HT-29 (cell line): ENCODE measurements around the gene NPHP4. TPM values are rescaled to one million over a fixed set of nuclear protein-coding genes. Genes with fewer than 3 reads are reported as not detected.

Experiments used
- DNase-seq: peaks from one replicate; pipeline ENCODE4 v3.0.0-alpha.2; 2015; ENCODE audit warnings: low spot score
- total RNA-seq: library from RNA; depleted of rRNA; stranded (reverse); fragments of >200 nt; shearing (Covaris generic); gene quantifications from 2 replicates; pipeline ENCODE4 v1.2.3, GENCODE V29; 2014; rRNA removed

The NPHP4 gene
- total RNA-seq = 11.0 and 15.8 TPM in 2 replicates

DNA sequence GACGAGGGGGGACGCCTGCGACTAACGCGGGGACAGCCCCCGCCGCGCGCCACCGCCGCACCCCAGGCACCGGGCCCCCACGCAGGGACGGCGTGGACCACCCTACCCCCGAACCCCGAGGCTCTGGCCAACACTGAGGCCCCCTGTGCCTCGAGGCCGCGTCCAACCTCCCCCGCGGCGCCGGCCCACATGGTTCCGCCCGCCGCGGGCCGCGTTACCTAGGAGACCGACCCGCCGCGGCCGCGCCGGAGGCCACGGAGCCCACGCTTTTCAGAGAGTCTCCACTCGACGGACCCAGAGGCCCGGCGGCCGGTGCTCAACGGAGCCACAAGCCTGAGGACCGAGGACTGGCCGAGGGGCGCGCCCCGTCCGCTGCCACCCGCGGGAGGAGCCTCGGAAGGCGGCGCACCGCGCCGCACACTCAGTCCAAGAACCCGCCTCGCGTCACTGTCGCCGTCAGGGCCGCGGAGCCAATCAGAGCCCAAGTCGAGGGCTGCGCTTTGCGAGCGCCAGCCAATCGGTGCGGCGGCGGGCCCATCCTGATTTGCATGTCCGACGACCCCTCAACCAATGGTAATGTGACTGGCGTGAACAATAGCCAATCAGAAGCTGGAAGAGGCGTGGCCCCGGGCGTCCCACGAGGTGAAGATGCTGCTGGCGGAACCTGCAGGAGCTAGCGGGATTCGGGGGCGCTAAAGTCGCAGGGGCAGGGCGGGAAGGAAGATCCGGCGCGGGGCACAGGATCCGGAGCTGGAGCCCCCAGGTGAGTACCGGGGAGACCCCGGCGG, at the start of gene NPHP4:
Gene NPHP4 (minus strand): TSS at position 400 of the 788 bp plus-strand sequence. CDS start 6,136 bp downstream, outside the sequence.
- peak; percentile 97 for DNase-seq

DNA sequence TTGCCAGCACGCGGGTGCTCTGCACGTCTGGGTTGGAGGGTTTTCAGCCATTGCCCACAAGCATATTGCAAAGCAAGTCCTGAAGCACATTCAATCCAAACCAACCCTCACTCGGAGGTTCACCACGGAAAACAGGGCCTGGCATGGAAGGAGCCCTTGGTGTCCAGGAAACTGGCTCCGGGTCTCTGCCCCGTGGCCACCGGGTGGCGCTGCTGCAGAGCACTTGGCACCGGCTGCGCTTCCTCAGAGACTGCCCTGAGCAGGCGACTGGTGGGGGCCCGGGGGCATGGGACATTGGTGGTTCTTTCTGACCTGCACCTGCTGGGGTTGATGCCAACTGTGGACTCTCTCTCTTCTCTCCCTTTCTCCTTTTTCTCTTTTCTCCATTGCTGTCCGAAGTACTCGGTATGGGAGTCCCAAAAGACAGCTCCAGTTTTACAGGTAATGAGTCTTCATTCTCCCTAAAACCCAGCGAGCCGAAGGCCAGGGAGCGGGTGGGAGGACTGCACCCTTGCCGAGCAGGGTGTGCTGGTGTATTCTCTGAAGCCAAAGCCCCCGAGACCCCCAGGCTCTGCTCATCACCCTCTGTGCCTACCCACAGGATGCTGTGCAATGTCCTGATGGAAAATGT, 49.3 kb upstream of the NPHP4 start:
- peak; percentile 30 for DNase-seq

DNA sequence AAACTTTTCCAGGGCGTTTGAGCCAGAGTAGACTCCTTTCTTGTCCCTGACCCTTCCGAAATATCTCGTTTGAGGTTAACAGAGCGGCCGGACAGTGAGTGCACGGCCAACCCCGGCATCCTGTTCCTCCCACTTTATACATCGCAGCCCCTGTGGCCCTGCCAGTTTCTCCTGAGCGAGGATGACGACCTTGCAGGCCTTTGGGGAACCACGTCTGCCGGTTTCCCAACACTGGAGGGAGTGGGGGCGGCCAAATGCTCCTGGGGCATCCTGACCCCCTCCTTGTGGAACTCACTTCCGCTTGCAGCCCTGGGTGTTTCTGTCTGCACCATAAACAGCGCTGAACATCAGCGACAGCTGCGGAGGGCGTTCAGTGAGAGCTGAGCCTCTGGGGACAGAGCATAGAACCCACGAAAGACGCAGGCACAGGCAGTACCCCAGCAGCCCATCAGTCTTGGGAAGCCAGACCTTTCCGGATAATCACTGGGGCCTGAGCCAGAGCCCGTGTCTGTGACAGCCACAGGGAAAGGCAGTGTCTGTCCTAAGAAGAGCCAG, 48.7 kb upstream of the NPHP4 start:
- DNase-seq = no peak

DNA sequence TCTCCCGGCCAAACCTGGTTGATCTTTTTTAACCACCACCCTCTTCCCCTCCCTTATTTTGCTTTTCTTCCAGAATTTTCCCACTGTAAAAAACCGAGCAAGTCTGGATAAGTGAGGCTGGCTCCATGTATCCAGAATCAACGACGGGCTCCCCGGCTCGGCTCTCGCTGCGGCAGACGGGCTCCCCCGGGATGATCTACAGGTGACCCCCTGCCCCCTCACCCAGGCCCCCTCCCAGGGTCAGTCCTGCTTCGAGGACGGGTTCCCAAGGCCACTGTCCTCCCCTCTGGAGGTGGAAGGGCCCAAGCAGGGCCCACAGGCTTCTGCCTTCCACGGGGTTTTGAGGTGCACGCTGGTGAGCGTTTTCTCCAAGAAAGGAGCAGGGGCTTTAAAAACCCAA, 48.2 kb upstream of the NPHP4 start:
- DNase-seq = no peak

DNA sequence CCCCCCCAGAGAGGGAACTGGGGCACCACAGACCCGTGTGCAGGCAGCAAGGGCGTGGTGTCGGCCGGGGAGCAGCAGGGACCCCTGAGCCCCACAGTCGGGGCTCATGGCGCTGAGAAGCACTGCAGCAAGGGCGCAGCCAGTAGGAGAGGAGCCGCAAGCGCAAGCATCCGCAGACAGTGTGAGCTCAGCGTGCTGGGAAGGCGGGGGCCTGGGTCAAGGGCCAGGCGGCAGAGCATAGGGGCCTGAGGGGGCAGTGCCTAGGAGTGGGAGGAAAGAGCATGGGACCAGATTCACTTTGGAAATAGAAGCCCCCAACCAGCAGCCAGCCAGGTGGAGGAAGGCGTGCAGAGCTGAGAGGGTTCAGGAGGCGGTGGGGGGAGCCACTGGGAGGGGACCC, 46.8 kb upstream of the NPHP4 start:
- no peak for DNase-seq

DNA sequence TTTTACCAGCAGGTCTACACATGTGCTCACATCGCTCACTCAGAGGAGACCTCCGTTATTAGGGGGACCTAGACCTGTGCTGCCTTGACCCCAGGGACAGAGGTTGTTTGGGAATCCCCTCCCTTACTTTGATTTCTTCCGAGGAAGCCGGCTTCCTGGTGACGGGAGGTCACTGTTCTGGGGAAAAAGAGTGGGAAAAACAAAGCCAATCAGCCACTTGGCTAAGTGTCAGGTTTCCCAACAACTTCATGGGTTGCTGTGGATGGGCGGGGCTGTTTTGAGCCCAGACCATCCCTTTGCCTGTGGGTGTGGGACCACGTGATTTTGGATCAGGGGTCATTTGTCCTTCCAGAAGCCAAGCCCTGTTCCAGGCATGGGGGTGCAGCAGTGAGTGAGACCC, 46.4 kb upstream of the NPHP4 start:
- no peak for DNase-seq

DNA sequence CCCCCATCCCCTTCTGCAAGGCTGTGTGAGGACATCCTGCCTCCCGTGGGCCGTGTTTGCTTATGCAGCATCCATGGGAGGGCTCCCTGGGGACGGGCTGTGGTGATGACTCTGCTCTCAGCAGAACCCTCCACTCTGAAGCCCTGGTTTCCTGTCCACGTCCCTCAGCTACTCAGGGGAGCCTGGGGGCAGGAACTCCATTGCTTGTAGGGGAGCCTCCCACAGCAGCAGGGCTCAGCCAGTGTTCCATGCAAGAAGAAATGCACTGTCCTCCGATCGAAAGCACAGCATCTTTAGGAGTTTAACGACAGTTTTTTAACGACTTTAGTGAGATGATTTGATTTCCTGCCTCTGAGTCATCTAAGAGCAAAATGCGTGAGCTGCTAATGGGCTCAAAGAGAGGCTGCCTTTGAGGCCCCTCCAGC, 45.1 kb upstream of the NPHP4 start:
- DNase-seq = no peak

DNA sequence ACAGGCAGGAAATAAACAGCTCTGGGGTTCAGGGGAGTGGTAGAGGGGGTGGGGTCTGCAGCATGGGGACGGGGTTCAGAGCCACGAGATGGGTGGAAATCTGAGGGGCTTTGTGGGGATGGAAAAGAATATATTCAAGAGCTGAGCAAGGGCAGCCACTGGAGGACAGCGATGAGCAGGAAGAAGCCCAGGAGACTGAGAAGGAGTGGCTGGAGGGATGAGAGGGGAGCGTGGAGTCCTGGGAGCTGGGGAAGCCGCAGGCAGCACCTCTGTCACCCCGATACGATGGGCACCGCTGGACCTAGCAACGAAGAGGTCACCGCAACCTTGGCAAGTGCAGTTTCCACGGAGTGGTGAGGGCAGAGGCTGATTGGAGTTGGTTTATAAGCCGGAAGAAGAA, 43.5 kb upstream of the NPHP4 start:
- DNase-seq = no peak

DNA sequence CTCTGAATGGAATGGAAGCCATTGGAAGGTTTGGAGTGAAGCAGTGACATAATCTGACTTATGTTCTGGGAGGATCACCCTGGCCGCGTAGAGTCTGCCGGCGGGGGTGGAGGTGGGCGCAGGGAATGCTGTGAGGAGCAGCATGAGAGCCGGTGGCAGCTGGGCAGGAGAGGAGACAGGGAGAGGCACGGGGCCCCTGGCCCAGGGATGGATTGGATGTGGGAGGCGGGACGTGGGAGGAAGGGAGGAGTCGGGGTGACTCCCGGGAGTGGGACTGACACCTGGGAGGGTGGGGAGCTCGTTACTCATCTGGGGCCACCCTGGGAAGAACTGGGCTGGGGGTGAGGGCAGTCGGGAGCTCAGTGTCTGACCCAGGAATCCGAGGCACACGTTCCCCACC, 43.1 kb upstream of the NPHP4 start:
- DNase-seq = no peak

DNA sequence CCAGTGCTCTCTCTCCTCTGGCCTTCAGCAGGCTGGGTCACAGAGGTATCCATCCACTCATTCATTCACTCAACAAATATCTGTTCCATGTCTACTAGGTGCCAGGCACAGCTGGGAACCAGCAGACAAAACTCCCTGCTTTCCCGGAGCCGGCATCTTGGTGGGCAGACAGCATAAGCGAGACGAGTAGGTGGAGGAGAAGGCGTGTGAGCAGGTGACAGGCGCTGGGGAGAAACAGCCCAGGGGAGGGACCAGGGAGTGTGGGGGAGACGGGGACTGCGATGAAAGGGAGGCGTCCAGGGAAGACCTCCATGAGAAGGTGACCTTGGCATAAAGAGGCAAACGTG, 42.5 kb upstream of the NPHP4 start:
- DNase-seq = no peak

DNA sequence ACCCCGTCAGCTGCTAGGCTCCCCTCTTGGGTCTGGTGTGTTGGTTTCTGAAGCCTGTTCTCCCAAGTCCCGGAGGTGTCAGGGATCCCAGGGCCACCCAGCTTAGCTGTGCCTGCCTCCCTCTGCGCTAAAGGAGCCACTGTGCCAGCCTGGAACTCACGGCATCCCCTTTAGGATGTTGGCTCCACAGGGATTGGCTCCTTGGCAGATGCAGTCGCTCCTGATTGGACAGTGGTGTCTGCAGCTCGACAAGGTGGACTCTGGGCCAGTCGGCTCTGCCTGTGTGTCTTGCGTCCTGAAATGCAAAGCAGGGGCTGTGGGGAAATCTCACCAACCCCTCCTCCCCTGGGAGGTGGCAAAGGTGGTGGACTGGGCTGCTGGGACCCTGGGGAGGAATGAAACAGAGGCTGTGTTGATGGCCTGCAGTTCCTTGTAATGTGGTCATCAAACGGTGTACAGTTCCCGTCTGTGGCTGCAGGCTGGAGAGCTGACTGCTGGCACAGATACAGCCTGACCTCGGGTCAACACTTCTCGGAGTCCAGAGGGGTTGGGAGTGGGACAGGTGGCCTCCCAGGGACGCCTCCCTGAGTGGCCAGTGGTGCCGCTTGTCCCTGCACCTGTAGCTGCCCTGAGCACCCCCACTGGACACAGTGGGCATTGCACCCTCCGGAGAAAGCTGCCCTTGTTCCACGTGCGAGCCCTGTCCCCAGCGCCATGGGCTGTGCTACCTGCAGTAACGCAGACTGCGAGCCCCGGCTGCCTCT, 41.9 kb upstream of the NPHP4 start:
- peak; percentile 55 for DNase-seq

DNA sequence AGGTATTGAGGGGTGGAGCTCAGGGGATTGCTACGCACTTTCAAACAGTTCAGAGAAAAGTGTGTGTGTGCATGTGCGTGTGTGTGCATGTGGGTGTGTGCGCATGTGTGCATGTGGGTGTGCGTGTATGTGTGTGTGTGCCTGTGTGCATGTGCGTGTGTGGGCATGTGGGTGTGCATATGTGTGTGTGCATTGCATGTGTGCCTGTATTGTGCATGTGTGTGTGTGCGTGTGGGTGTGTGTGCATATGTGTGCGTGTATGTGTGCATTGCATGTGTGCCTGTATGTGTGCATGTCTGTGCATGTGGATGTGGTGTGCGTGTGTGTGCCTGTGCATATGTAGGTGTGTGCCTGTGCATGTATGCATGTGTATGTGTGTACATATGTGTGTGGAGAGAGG, 40.9 kb upstream of the NPHP4 start:
- DNase-seq = no peak

DNA sequence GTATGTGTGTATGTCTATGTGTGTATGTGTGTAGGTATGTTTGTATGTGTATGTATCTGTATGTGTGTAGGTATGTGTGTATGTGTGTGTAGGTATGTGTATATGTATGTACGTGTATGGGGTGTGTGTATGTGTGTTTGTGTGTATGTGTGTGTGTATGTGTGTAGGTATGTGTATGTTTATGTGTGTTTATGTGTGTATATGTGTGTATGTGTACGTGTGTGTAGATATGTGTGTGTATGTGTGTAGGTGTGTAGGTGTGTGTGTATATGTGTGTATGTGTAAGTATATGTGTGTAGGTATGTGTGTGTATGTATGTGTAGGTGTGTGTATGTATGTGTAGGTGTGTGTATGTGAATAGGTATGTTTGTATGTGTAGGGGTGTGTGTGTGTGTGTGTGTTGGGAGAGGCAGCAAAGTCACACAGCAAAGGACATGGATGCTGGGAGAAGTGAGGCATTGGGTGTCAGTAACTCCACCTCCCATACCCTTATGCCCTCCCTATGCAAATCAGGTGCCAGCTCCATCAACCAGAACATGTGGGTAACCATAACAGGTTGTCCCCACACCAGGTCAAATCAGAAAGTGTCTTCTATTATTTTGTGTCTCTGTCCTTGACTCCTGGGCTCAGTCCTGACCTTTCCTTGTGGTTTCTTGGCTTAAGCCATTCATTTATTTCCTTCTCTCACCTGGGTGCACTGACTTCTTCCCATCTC, 38.5 kb upstream of the NPHP4 start:
- no peak for DNase-seq

DNA sequence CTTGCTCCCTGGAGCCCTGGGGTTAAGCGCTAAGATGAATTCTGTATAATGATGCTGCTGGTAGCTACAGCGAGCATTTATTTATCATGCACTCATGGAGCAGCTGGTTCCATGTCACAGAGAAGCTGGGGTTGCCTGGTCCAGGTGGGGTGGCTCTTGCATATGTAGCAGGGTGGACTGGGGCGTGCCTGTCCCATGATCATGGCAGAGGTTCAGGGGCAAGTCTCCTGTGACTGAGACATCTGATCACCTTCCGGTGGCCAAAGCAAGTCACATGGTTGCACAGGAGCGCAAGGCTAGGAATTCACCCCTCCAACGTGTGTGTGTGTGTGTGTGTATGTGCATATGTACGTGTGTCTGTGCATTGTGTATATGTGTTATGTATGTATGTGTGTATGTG, 37.9 kb upstream of the NPHP4 start:
- DNase-seq = no peak

DNA sequence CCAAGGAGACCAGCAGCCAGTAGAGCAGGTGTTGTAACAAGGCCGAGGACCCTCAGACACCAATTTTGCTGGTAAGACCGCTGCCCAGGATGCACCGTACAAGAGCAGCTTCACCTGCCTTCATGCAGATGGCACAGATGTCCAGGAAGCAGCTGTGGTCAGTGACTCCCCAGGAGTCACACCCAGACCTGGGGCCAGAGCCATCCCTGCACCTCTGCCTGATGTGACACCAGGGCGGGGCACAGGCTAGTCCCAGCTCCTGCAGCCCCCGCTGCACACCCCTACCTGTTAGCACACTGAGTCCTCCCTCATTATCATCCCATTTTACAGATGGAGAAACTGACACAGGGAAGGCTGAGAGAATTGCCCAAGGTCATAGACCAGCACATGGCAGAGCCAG, 37.1 kb upstream of the NPHP4 start:
- no peak for DNase-seq

DNA sequence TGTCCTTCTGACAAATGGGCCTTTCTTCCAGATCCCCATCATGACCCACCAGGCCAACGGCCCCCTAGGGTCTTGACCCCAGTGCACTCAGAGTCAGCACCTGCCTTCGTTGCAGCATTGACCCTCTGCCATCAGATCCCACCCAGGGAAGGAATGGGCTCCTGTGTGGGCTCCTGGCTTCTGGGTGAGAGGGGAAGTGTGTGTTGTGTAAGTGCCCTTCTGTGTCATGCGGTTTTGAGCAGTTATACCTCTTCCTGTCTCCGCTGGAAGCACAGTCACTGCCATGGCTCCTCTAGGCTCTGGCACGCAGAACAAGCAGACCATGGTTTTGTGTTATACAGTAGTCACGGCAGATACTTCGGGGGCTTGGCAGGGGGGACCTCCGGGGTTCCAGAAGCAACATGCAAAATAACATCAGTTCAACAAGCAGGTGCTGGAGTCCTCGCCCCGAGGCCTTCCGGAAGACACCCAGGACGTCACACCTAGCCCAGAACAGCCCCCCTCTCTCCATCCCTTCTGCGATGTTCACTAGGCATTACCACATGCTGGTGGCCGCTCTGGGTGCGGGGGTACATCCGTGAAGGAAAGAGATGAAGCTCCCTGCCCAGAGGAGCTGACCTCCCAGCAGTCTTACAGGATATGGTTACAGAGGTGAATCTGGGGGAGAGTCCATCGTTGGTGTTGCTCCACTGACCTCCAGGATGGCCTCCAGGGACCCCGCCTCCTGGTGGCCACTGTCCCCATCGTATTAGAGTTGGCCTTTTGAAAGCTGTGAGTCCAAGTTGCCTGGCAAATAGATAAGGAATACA, 36.0 kb upstream of the NPHP4 start:
- no peak for DNase-seq

DNA sequence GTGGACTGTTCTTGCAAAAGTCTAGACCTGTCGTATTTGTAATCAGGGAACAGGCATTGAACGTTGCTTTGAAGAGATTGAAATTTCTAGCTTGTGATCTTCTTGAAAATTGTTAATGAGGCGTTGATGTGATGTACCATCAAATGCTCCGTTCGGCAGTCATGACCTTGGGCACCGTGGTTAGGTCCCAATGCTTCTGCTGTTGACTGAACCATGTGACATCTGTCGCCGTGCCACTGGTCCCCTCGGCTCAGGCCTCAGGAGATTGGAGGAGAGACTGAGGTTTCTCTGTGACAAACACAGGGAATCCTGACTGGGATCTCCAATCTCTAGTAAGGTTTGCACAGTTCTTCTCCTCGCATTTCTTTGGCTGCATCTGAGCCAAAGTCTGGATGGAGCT, 35.4 kb upstream of the NPHP4 start:
- no peak for DNase-seq

DNA sequence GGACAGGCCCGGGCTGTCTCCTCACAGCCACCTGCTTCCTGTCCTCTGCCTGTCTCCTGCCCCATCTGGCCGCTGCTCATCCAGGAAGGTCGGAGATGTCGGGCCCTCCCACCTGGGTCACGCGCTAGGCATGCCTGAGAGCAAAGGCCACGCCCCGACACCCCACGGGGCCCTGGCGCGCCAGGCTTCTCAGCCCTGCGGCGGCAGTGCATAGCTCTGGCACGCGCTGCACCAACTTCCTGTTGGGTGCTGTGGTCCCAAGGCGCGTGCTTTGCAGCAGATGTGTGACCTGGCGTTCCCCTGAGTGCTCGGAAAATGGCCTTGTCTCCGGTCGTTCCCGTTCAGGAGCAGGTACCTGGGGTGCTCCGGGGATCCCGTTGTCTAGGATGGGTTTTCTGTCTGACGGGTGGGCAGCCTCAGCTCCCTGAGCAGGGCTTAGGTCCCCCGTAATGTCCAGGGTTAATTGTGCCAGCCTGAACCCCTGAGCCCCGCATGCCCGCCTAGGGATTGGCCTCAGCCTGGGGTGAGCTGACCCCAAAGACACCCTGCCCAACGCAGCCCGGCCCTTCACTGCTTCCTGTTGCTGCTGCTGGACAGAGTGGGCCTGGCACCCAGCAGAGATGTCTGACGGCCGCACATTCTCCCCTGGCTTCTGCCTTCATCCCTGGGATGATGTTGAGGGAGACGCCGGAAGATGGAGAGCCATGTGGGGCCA, 34.0 kb upstream of the NPHP4 start:
- DNase-seq = peak; percentile 72

DNA sequence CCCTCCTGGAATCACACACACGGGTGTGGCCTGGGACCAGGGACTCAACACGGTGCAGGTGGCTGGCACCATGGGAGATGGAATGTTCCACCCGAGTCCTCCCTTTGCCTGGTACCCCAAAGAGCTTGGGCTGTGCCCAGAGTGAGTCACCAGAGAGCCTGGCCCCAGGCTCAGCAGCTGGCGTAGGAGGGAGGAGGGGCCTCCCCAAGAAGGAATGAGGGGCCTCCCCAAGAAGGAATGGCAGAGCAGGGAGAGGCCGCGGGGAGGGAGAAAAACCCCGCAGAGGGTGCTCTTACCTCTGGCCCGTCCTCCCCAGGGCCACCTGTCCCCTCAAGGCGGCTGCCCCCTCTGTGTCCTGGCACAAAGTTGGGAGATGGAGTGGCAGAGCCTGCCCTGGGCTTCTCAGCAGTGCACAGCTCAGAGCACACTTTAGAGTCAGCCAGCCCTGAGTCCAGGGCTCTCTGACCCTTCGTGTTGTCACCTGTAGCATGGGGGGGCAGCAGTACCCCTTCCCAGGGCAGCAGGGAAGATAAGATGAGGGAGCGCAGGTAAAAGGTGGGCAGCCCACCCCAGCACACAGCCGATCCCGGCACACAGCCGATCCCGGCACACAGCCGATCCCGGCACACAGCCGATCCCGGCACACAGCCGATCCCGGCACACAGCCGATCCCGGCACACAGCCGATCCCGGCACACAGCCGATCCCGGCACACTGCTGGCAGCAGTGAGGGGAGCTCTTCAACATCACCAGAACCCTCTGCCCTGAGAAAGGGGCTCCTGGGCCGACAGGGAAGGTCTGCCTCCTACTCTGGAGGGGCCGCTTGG, 33.3 kb upstream of the NPHP4 start:
- DNase-seq = peak; percentile 31
